Measurements from ENCODE around the gene MSI2. TPM values are rescaled to one million over a fixed set of nuclear protein-coding genes. Genes with fewer than 3 reads are reported as not detected.

The MSI2 gene
- total and polyA plus RNA-seq, 2 experiments from 2014 or later, result 18.9 to 41.8 TPM

GRCh38 chr17:57316361-57316760 lies 60.0 kb downstream of the MSI2 start (continued):
- TF ChIP-seq ZNF462 (CRISPR knock-in tag; IDR thresholded peaks at IDR 0.05), result no peak

GRCh38 chr17:57317079-57317478 lies 60.8 kb downstream of the MSI2 start:
- Mint-ChIP-seq H3K27me3 (ENCODE audit: insufficient read depth, low read depth, poor library complexity) (peaks cover 8% of the 10 kb centered on the region), H3K9me3 (no peaks in the 10 kb centered on the region), H3K27ac (no peak overlapping the region), H3K4me3 (no peak overlapping the region), H3K4me1 (peaks cover 63% of the 10 kb centered on the region), H3K36me3 (ENCODE audit: low read depth) (peaks cover 9% of the 10 kb centered on the region; the same call in 2 of the 3 replicates)
- Histone ChIP-seq H3K9me2 (ENCODE audit: insufficient read depth) (no peaks in the 10 kb centered on the region), H3K27ac (ENCODE audit: low read depth) (no peak overlapping the region), H2AFZ (no peak overlapping the region), H3K4me1 (ENCODE audit: insufficient read depth) (peaks cover 35% of the 10 kb centered on the region), H4K20me1 (replicated peaks; ENCODE audit: insufficient read depth) (peaks cover 5% of the 10 kb centered on the region), H3K27me3 (ENCODE audit: insufficient read depth) (no peaks in the 10 kb centered on the region), H3K36me3 (ENCODE audit: insufficient read depth) (no peaks in the 10 kb centered on the region), H3K4me3 (no peak overlapping the region), H3K79me2 (replicated peaks; ENCODE audit: insufficient read depth) (peaks cover 27% of the 10 kb centered on the region), H3F3A (replicated peaks; ENCODE audit: low read depth) (peaks cover 11% of the 10 kb centered on the region; the same call in 1 of the 2 replicates), H3K4me2 (no peak overlapping the region)
- ATAC-seq, result no peak
- DNase-seq (ENCODE audit: low spot score), result no peak
- TF ChIP-seq JUNB (IDR thresholded peaks at IDR 0.05; ENCODE audit: unreplicated experiment) (no peak), REST (IDR thresholded peaks at IDR 0.05; ENCODE audit: unreplicated experiment) (no peak), ETS1 (IDR thresholded peaks at IDR 0.05) (no peak), ZNF331 (CRISPR knock-in tag; IDR thresholded peaks at IDR 0.05; ENCODE audit: low read depth) (no peak), STAT1 (IDR thresholded peaks at IDR 0.05; ENCODE audit: unreplicated experiment) (no peak), ZNF114 (CRISPR knock-in tag; IDR thresholded peaks at IDR 0.05) (no peak), CREB1 (CRISPR knock-in tag; IDR thresholded peaks at IDR 0.05; ENCODE audit: low read depth) (no peak), EZH2 (IDR thresholded peaks at IDR 0.05; ENCODE audit: low read depth, unreplicated experiment) (no peak), EZH2phosphoT487 (IDR thresholded peaks at IDR 0.05; ENCODE audit: unreplicated experiment) (no peak)

All from GM23338 (cell line).